ENCODE data around the gene TMEM121B.

TMEM121B gene

DNA sequence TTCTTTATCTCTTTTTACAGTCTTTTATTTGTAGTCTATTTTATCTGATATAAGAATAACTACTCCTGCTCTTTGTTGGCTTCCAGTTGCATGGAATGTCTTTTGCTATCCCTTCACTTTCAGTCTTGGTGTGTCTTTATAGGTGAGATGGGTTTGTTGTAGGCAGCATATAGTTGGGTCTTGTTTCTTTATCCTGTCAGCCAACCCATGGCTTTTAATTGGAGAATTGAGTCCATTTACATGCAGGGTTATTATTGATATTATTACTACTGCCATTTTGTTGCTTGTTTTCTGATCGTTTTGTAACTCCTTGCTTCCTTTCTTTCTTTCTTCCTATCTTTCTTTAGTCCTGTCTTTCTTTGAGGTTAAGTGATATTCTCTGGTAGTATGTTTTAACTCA lies 48.3 kb downstream of the TMEM121B start:
- TF ChIP-seq, protein P1, sequence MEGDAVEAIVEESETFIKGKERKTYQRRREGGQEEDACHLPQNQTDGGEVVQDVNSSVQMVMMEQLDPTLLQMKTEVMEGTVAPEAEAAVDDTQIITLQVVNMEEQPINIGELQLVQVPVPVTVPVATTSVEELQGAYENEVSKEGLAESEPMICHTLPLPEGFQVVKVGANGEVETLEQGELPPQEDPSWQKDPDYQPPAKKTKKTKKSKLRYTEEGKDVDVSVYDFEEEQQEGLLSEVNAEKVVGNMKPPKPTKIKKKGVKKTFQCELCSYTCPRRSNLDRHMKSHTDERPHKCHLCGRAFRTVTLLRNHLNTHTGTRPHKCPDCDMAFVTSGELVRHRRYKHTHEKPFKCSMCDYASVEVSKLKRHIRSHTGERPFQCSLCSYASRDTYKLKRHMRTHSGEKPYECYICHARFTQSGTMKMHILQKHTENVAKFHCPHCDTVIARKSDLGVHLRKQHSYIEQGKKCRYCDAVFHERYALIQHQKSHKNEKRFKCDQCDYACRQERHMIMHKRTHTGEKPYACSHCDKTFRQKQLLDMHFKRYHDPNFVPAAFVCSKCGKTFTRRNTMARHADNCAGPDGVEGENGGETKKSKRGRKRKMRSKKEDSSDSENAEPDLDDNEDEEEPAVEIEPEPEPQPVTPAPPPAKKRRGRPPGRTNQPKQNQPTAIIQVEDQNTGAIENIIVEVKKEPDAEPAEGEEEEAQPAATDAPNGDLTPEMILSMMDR (IDR thresholded peaks at IDR 0.05; ENCODE audit: control extremely low read depth, extremely low read depth, low read depth, missing control alignments): no peak
- ChIA-PET CTCF (interaction anchor here (1.9 to 8.9 kb wide), 3 partner anchors 10 to 429 kb away, joined by 5 to 57 read pairs (median 24); no protein-coding TSS in a partner anchor), POLR2A (no interaction called here)
- DNase-seq (ENCODE audit: extremely low spot score): no peak
